HepG2 (cell line): Measurements from ENCODE around the gene ATP5PB. TPM values are rescaled to one million over a fixed set of nuclear protein-coding genes. Genes with fewer than 3 reads are reported as not detected.

Experiments used
- DPF2 ChIP-seq: sonication (generic); formaldehyde crosslinking; IDR thresholded peaks from 2 replicates; pipeline ENCODE4 v1.4.0; 2020; ENCODE audit warnings: mild to moderate bottlenecking, low read depth, missing genetic modification reagents, borderline replicate concordance
- ELF3 ChIP-seq: IDR thresholded peaks from 2 replicates; pipeline ENCODE4 v1.6.1; 2016; ENCODE audit warnings: missing genetic modification reagents, missing compliant biosample characterization
- ISL2 ChIP-seq: sonication (generic); formaldehyde crosslinking; IDR thresholded peaks from 2 replicates; pipeline ENCODE4 v1.5.0; 2020; ENCODE audit warnings: missing genetic modification reagents
- MIER2 ChIP-seq: IDR thresholded peaks from 2 replicates; pipeline ENCODE4 v1.6.1; 2016; ENCODE audit warnings: missing biosample characterization, missing genetic modification reagents
- PHF21A ChIP-seq: sonication (generic); formaldehyde crosslinking; IDR thresholded peaks from 2 replicates; pipeline ENCODE4 v1.5.0; 2020; ENCODE audit warnings: mild to moderate bottlenecking, missing genetic modification reagents
- POGZ ChIP-seq: sonication (generic); formaldehyde crosslinking; IDR thresholded peaks from 2 replicates; pipeline ENCODE4 v1.4.0; 2020; ENCODE audit warnings: mild to moderate bottlenecking, missing genetic modification reagents
- SRY ChIP-seq: sonication (generic); formaldehyde crosslinking; IDR thresholded peaks from 2 replicates; pipeline ENCODE4 v1.8.0; 2022; ENCODE audit warnings: mild to moderate bottlenecking, missing genetic modification reagents
- TARDBP ChIP-seq: sonication (generic); formaldehyde crosslinking; IDR thresholded peaks from 2 replicates; pipeline ENCODE4 v1.8.0; 2022; ENCODE audit warnings: mild to moderate bottlenecking, missing genetic modification reagents
- ZBTB20 ChIP-seq: sonication (generic); formaldehyde crosslinking; IDR thresholded peaks from 2 replicates; pipeline ENCODE4 v1.8.1; 2023; ENCODE audit warnings: missing genetic modification reagents, low read depth, mild to moderate bottlenecking, borderline replicate concordance
- ZNF775 ChIP-seq: sonication (generic); formaldehyde crosslinking; IDR thresholded peaks from 2 replicates; pipeline ENCODE4 v1.4.0; 2020; ENCODE audit warnings: missing genetic modification reagents, mild to moderate bottlenecking, moderate library complexity, borderline replicate concordance
- polyA plus RNA-seq, 8 experiments: library from polyadenylated mRNA; depleted of rRNA in 3 of 8; stranded (reverse) in 7 of 8; unstranded in 1 of 8; fragments of >200 nt; fragmentation: Illumina TruSeq in 4 of 8; extraction: Trizol in 4 of 8; gene quantifications; 2 replicates each; pipeline versions ENCODE4 v1.2.1 to v1.2.3, GENCODE V29; 2011 to 2016; ENCODE audit warnings: low read depth in 4 of 8, missing spikeins in 1 of 8, mixed read lengths in 1 of 8; ENCODE audit not compliant: insufficient read depth in 1 of 8
- total RNA-seq, 5 experiments: library from RNA; depleted of rRNA; stranded (reverse); fragments of >200 nt; fragmentation: Illumina TruSeq; extraction: Trizol; gene quantifications; 2 replicates each; pipeline ENCODE4 v1.2.3, GENCODE V29; 2016; ENCODE audit warnings: low read depth in 1 of 5
- TF ChIP-seq, protein P1 (sequence below): IDR thresholded peaks from 2 replicates; pipeline ENCODE4 v1.6.1; 2016; ENCODE audit warnings: low read depth
- TF ChIP-seq, protein P2 (sequence below): IDR thresholded peaks from 2 replicates; pipeline ENCODE4 v1.4.0; 2020; ENCODE audit warnings: mild to moderate bottlenecking, missing genetic modification reagents
- TF ChIP-seq, protein P3 (sequence below): sonication (generic); formaldehyde crosslinking; IDR thresholded peaks from 2 replicates; pipeline ENCODE4 v1.5.1; 2020; ENCODE audit warnings: mild to moderate bottlenecking, missing genetic modification reagents, borderline replicate concordance
- TF ChIP-seq, protein P4 (sequence below): IDR thresholded peaks from 2 replicates; pipeline ENCODE4 v1.6.1; 2016; ENCODE audit warnings: low read depth, control low read depth

Gene ATP5PB
- total and polyA plus RNA-seq, 2 of the 13 experiments (the other 11 are each of a cell fraction or from before 2014, with no cell fraction given) = 297 to 541 TPM

DNA sequence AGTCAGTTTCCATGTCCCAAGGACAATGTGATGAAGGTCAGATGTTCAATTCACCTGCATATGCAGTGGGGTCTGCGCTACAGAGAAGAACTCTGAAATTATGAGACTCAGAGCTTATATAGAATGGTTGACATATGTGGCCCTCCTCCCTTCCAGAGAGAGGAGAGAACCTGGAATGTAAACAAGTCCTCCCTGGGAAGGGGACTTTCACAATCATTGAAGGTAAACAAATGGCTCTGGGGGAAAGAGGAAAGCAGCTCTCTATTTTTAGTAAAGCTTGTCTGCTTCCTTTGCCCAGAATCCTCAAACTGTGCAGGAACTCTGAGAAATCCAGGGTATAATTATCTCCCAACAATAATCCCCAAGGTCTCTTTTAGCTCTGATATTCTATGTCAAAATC lies 31.5 kb upstream of the ATP5PB start (continued):
- TF ChIP-seq, protein P1, sequence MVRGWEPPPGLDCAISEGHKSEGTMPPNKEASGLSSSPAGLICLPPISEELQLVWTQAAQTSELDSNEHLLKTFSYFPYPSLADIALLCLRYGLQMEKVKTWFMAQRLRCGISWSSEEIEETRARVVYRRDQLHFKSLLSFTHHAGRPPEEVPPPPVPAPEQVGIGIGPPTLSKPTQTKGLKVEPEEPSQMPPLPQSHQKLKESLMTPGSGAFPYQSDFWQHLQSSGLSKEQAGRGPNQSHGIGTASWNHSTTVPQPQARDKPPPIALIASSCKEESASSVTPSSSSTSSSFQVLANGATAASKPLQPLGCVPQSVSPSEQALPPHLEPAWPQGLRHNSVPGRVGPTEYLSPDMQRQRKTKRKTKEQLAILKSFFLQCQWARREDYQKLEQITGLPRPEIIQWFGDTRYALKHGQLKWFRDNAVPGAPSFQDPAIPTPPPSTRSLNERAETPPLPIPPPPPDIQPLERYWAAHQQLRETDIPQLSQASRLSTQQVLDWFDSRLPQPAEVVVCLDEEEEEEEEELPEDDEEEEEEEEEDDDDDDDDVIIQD (CRISPR knock-in tag) = peak; percentile 45; the same call in 1 of the 2 replicates
- TF ChIP-seq ELF3 (CRISPR knock-in tag) (peak; percentile 86), DPF2 (peak; percentile 73; the same call in 1 of the 2 replicates), ISL2 (peak; percentile 62; the same call in 1 of the 2 replicates), PHF21A (peak; percentile 83), ZNF775 (CRISPR knock-in tag) (peak; percentile 56; the same call in 1 of the 2 replicates), ZBTB20 (peak; percentile 89; the same call in 1 of the 2 replicates), MIER2 (CRISPR knock-in tag) (0 out of 2 replicates have a peak, but pooled peaks have one; percentile 28), TARDBP (CRISPR knock-in tag) (peak; percentile 81; the same call in 1 of the 2 replicates), SRY (CRISPR knock-in tag) (no peak), POGZ (CRISPR knock-in tag) (0 out of 2 replicates have a peak, but pooled peaks have one; percentile 52)
- TF ChIP-seq, protein P2, sequence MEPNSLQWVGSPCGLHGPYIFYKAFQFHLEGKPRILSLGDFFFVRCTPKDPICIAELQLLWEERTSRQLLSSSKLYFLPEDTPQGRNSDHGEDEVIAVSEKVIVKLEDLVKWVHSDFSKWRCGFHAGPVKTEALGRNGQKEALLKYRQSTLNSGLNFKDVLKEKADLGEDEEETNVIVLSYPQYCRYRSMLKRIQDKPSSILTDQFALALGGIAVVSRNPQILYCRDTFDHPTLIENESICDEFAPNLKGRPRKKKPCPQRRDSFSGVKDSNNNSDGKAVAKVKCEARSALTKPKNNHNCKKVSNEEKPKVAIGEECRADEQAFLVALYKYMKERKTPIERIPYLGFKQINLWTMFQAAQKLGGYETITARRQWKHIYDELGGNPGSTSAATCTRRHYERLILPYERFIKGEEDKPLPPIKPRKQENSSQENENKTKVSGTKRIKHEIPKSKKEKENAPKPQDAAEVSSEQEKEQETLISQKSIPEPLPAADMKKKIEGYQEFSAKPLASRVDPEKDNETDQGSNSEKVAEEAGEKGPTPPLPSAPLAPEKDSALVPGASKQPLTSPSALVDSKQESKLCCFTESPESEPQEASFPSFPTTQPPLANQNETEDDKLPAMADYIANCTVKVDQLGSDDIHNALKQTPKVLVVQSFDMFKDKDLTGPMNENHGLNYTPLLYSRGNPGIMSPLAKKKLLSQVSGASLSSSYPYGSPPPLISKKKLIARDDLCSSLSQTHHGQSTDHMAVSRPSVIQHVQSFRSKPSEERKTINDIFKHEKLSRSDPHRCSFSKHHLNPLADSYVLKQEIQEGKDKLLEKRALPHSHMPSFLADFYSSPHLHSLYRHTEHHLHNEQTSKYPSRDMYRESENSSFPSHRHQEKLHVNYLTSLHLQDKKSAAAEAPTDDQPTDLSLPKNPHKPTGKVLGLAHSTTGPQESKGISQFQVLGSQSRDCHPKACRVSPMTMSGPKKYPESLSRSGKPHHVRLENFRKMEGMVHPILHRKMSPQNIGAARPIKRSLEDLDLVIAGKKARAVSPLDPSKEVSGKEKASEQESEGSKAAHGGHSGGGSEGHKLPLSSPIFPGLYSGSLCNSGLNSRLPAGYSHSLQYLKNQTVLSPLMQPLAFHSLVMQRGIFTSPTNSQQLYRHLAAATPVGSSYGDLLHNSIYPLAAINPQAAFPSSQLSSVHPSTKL = peak; percentile 88
- TF ChIP-seq, protein P3, sequence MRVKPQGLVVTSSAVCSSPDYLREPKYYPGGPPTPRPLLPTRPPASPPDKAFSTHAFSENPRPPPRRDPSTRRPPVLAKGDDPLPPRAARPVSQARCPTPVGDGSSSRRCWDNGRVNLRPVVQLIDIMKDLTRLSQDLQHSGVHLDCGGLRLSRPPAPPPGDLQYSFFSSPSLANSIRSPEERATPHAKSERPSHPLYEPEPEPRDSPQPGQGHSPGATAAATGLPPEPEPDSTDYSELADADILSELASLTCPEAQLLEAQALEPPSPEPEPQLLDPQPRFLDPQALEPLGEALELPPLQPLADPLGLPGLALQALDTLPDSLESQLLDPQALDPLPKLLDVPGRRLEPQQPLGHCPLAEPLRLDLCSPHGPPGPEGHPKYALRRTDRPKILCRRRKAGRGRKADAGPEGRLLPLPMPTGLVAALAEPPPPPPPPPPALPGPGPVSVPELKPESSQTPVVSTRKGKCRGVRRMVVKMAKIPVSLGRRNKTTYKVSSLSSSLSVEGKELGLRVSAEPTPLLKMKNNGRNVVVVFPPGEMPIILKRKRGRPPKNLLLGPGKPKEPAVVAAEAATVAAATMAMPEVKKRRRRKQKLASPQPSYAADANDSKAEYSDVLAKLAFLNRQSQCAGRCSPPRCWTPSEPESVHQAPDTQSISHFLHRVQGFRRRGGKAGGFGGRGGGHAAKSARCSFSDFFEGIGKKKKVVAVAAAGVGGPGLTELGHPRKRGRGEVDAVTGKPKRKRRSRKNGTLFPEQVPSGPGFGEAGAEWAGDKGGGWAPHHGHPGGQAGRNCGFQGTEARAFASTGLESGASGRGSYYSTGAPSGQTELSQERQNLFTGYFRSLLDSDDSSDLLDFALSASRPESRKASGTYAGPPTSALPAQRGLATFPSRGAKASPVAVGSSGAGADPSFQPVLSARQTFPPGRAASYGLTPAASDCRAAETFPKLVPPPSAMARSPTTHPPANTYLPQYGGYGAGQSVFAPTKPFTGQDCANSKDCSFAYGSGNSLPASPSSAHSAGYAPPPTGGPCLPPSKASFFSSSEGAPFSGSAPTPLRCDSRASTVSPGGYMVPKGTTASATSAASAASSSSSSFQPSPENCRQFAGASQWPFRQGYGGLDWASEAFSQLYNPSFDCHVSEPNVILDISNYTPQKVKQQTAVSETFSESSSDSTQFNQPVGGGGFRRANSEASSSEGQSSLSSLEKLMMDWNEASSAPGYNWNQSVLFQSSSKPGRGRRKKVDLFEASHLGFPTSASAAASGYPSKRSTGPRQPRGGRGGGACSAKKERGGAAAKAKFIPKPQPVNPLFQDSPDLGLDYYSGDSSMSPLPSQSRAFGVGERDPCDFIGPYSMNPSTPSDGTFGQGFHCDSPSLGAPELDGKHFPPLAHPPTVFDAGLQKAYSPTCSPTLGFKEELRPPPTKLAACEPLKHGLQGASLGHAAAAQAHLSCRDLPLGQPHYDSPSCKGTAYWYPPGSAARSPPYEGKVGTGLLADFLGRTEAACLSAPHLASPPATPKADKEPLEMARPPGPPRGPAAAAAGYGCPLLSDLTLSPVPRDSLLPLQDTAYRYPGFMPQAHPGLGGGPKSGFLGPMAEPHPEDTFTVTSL = peak; percentile 60; the same call in 1 of the 2 replicates
- TF ChIP-seq, protein P4, sequence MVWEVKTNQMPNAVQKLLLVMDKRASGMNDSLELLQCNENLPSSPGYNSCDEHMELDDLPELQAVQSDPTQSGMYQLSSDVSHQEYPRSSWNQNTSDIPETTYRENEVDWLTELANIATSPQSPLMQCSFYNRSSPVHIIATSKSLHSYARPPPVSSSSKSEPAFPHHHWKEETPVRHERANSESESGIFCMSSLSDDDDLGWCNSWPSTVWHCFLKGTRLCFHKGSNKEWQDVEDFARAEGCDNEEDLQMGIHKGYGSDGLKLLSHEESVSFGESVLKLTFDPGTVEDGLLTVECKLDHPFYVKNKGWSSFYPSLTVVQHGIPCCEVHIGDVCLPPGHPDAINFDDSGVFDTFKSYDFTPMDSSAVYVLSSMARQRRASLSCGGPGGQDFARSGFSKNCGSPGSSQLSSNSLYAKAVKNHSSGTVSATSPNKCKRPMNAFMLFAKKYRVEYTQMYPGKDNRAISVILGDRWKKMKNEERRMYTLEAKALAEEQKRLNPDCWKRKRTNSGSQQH (CRISPR knock-in tag) = 0 out of 2 replicates have a peak, but pooled peaks have one; percentile 61
